ENCODE results near the gene ANXA6.

The ANXA6 gene

GRCh38 chr5:151107738-151108520 lies 49.6 kb downstream of the ANXA6 start:
- no peak overlapping the region for H2AFZ ChIP-seq (ENCODE audit: low read depth, low read length)
- H3K36me3 ChIP-seq (ENCODE audit: insufficient read depth, low read length): peaks cover 30% of the 10 kb centered on the region
- no peaks in the 10 kb centered on the region for H3K9me3 ChIP-seq (ENCODE audit: low read length)
- H3K4me3 ChIP-seq (ENCODE audit: low read length): no peak overlapping the region
- H3K27me3 ChIP-seq (ENCODE audit: insufficient read depth, low read length): no peaks in the 10 kb centered on the region
- no peaks in the 10 kb centered on the region for H3K4me1 ChIP-seq (ENCODE audit: insufficient read depth, low read length)

GRCh38 chr5:151107084-151107483 lies 50.5 kb downstream of the ANXA6 start:
- H3K9me3 ChIP-seq (ENCODE audit: low read length): no peaks in the 10 kb centered on the region
- no peak overlapping the region for H2AFZ ChIP-seq (ENCODE audit: low read depth, low read length)
- peaks cover 30% of the 10 kb centered on the region for H3K36me3 ChIP-seq (ENCODE audit: insufficient read depth, low read length)
- no peaks in the 10 kb centered on the region for H3K27me3 ChIP-seq (ENCODE audit: insufficient read depth, low read length)
- H3K4me3 ChIP-seq (ENCODE audit: low read length): no peak overlapping the region
- no peaks in the 10 kb centered on the region for H3K4me1 ChIP-seq (ENCODE audit: insufficient read depth, low read length)

GRCh38 chr5:151106509-151106908 lies 51.1 kb downstream of the ANXA6 start:
- H3K36me3 ChIP-seq (ENCODE audit: insufficient read depth, low read length): peaks cover 30% of the 10 kb centered on the region

GRCh38 chr5:151106043-151106442 lies 51.5 kb downstream of the ANXA6 start:
- H3K27me3 ChIP-seq (ENCODE audit: insufficient read depth, low read length): no peaks in the 10 kb centered on the region
- no peak overlapping the region for H2AFZ ChIP-seq (ENCODE audit: low read depth, low read length)
- peaks cover 30% of the 10 kb centered on the region for H3K36me3 ChIP-seq (ENCODE audit: insufficient read depth, low read length)
- no peak overlapping the region for H3K4me3 ChIP-seq (ENCODE audit: low read length)
- H3K4me1 ChIP-seq (ENCODE audit: insufficient read depth, low read length): no peaks in the 10 kb centered on the region
- no peaks in the 10 kb centered on the region for H3K9me3 ChIP-seq (ENCODE audit: low read length)

More at GRCh38 chr5:151106509-151106908, 51.1 kb downstream of the ANXA6 start:
- Histone ChIP-seq H3K4me3 (ENCODE audit: low read length) (no peak overlapping the region), H2AFZ (ENCODE audit: low read depth, low read length) (no peak overlapping the region), H3K9me3 (ENCODE audit: low read length) (no peaks in the 10 kb centered on the region), H3K4me1 (ENCODE audit: insufficient read depth, low read length) (no peaks in the 10 kb centered on the region), H3K27me3 (ENCODE audit: insufficient read depth, low read length) (no peaks in the 10 kb centered on the region)

- Histone ChIP-seq H3K4me3 (ENCODE audit: low read length) (no peak overlapping the region), H3K36me3 (ENCODE audit: insufficient read depth, low read length) (peaks cover 30% of the 10 kb centered on the region), H2AFZ (ENCODE audit: low read depth, low read length) (no peak overlapping the region), H3K9me3 (ENCODE audit: low read length) (no peaks in the 10 kb centered on the region), H3K4me1 (ENCODE audit: insufficient read depth, low read length) (no peaks in the 10 kb centered on the region), H3K27me3 (ENCODE audit: insufficient read depth, low read length) (no peaks in the 10 kb centered on the region)
Measured at GRCh38 chr5:151105561-151105960, 52.0 kb downstream of the ANXA6 start.

- peaks cover 28% of the 10 kb centered on the region for H3K36me3 ChIP-seq (ENCODE audit: insufficient read depth, low read length)
- H3K4me1 ChIP-seq (ENCODE audit: insufficient read depth, low read length): no peaks in the 10 kb centered on the region
Measured at GRCh38 chr5:151104795-151105194, 52.8 kb downstream of the ANXA6 start.

GRCh38 chr5:151101746-151102145 lies 55.8 kb downstream of the ANXA6 start:
- H3K36me3 ChIP-seq (ENCODE audit: insufficient read depth, low read length): peaks cover 7% of the 10 kb centered on the region
- no peaks in the 10 kb centered on the region for H3K9me3 ChIP-seq (ENCODE audit: low read length)
- no peaks in the 10 kb centered on the region for H3K4me1 ChIP-seq (ENCODE audit: insufficient read depth, low read length)

More at GRCh38 chr5:151104795-151105194, 52.8 kb downstream of the ANXA6 start:
- no peak overlapping the region for H3K4me3 ChIP-seq (ENCODE audit: low read length)
- H3K9me3 ChIP-seq (ENCODE audit: low read length): no peaks in the 10 kb centered on the region
- H3K27me3 ChIP-seq (ENCODE audit: insufficient read depth, low read length): no peaks in the 10 kb centered on the region
- no peak overlapping the region for H2AFZ ChIP-seq (ENCODE audit: low read depth, low read length)

GRCh38 chr5:151101151-151101550 lies 56.4 kb downstream of the ANXA6 start:
- Histone ChIP-seq H3K36me3 (ENCODE audit: insufficient read depth, low read length) (peaks cover 7% of the 10 kb centered on the region), H3K4me3 (ENCODE audit: low read length) (no peak overlapping the region), H3K4me1 (ENCODE audit: insufficient read depth, low read length) (no peaks in the 10 kb centered on the region), H3K27me3 (ENCODE audit: insufficient read depth, low read length) (no peaks in the 10 kb centered on the region), H3K9me3 (ENCODE audit: low read length) (no peaks in the 10 kb centered on the region), H2AFZ (ENCODE audit: low read depth, low read length) (no peak overlapping the region)

More at GRCh38 chr5:151101746-151102145, 55.8 kb downstream of the ANXA6 start:
- Histone ChIP-seq H3K27me3 (ENCODE audit: insufficient read depth, low read length) (no peaks in the 10 kb centered on the region), H2AFZ (ENCODE audit: low read depth, low read length) (no peak overlapping the region), H3K4me3 (ENCODE audit: low read length) (no peak overlapping the region)

GRCh38 chr5:151100681-151101080 lies 56.9 kb downstream of the ANXA6 start:
- H3K4me3 ChIP-seq (ENCODE audit: low read length): no peak overlapping the region
- H3K4me1 ChIP-seq (ENCODE audit: insufficient read depth, low read length): peaks cover 4% of the 10 kb centered on the region
- H3K9me3 ChIP-seq (ENCODE audit: low read length): no peaks in the 10 kb centered on the region
- no peaks in the 10 kb centered on the region for H3K27me3 ChIP-seq (ENCODE audit: insufficient read depth, low read length)
- H3K36me3 ChIP-seq (ENCODE audit: insufficient read depth, low read length): peaks cover 7% of the 10 kb centered on the region
- no peak overlapping the region for H2AFZ ChIP-seq (ENCODE audit: low read depth, low read length)

GRCh38 chr5:151098768-151099121 lies 58.8 kb downstream of the ANXA6 start:
- Histone ChIP-seq H3K9me3 (ENCODE audit: low read length) (no peaks in the 10 kb centered on the region), H3K27me3 (ENCODE audit: insufficient read depth, low read length) (no peaks in the 10 kb centered on the region), H2AFZ (ENCODE audit: low read depth, low read length) (no peak overlapping the region), H3K4me3 (ENCODE audit: low read length) (no peak overlapping the region), H3K36me3 (ENCODE audit: insufficient read depth, low read length) (peaks cover 2% of the 10 kb centered on the region), H3K4me1 (ENCODE audit: insufficient read depth, low read length) (peaks cover 11% of the 10 kb centered on the region)

- Histone ChIP-seq H3K9me3 (ENCODE audit: low read length) (no peaks in the 10 kb centered on the region), H2AFZ (ENCODE audit: low read depth, low read length) (no peak overlapping the region), H3K4me3 (ENCODE audit: low read length) (no peak overlapping the region), H3K36me3 (ENCODE audit: insufficient read depth, low read length) (no peaks in the 10 kb centered on the region), H3K27me3 (ENCODE audit: insufficient read depth, low read length) (no peaks in the 10 kb centered on the region), H3K4me1 (ENCODE audit: insufficient read depth, low read length) (peaks cover 11% of the 10 kb centered on the region)
Measured at GRCh38 chr5:151097820-151098767, 59.5 kb downstream of the ANXA6 start.

GRCh38 chr5:151097061-151097460 lies 60.5 kb downstream of the ANXA6 start:
- no peak overlapping the region for H2AFZ ChIP-seq (ENCODE audit: low read depth, low read length)
- no peaks in the 10 kb centered on the region for H3K36me3 ChIP-seq (ENCODE audit: insufficient read depth, low read length)
- peaks cover 11% of the 10 kb centered on the region for H3K4me1 ChIP-seq (ENCODE audit: insufficient read depth, low read length)

GRCh38 chr5:151096001-151096373 lies 61.6 kb downstream of the ANXA6 start:
- H3K4me3 ChIP-seq (ENCODE audit: low read length): no peak overlapping the region
- no peaks in the 10 kb centered on the region for H3K27me3 ChIP-seq (ENCODE audit: insufficient read depth, low read length)
- H2AFZ ChIP-seq (ENCODE audit: low read depth, low read length): no peak overlapping the region
- H3K36me3 ChIP-seq (ENCODE audit: insufficient read depth, low read length): no peaks in the 10 kb centered on the region
- peaks cover 11% of the 10 kb centered on the region for H3K4me1 ChIP-seq (ENCODE audit: insufficient read depth, low read length)
- no peaks in the 10 kb centered on the region for H3K9me3 ChIP-seq (ENCODE audit: low read length)

More at GRCh38 chr5:151097061-151097460, 60.5 kb downstream of the ANXA6 start:
- H3K27me3 ChIP-seq (ENCODE audit: insufficient read depth, low read length): no peaks in the 10 kb centered on the region
- no peaks in the 10 kb centered on the region for H3K9me3 ChIP-seq (ENCODE audit: low read length)
- H3K4me3 ChIP-seq (ENCODE audit: low read length): no peak overlapping the region
